B cell (primary cell): ENCODE results near the gene CHRD. TPM values are rescaled to one million over a fixed set of nuclear protein-coding genes. Genes with fewer than 3 reads are reported as not detected.

Source experiments
- ATAC-seq: fragments of 200-7000 bp; cut with Tn5 transposase; one replicate; pipeline ENCODE4 v1.10.0; 2021; ENCODE audit warnings: low read depth, mild to moderate bottlenecking, moderate number of reproducible peaks, moderate library complexity
- CTCF ChIA-PET: fragments of 350-600 bp; sonication (Branson Sonifier 250); formaldehyde crosslinking; loops from one replicate; lab custom pipeline; 2021; ENCODE audit warnings: antibody characterized with exemption, inconsistent platforms; lab: Charles Lee
- POLR2A ChIA-PET: fragments of 350-600 bp; sonication (Branson Sonifier 250); formaldehyde crosslinking; loops from one replicate; lab custom pipeline; 2021; ENCODE audit warnings: antibody characterized with exemption; lab: Charles Lee
- DNase-seq: peaks from one replicate; pipeline ENCODE4 v3.0.0; 2013
- H2AFZ ChIP-seq: 2 replicates; pipeline ENCODE4 v1.6.1; 2012; ENCODE audit warnings: mild to moderate bottlenecking, low read depth, low read length; ENCODE audit not compliant: insufficient read depth, poor library complexity, severe bottlenecking
- H3K27ac ChIP-seq, 2 donors: 1 replicate in 1 of 2; 2 replicates in 1 of 2; pipeline ENCODE4 v1.5.1; 2012 to 2013; ENCODE audit warnings: low read length in 2 of 2, mild to moderate bottlenecking in 2 of 2, moderate library complexity in 1 of 2
- H3K27me3 ChIP-seq, 4 experiments: fragments of 200-600 bp in 1 of 4; sonication (generic) in 1 of 4; replicated peaks in 1 of 4; 1 replicate in 2 of 4; 2 replicates in 2 of 4; pipeline versions ENCODE4 v1.6.1 to v1.7.0; 2013 to 2016; ENCODE audit warnings: low read length in 3 of 4, mild to moderate bottlenecking in 2 of 4, mixed read lengths in 1 of 4, moderate library complexity in 1 of 4; ENCODE audit not compliant: insufficient read depth in 4 of 4, control insufficient read depth in 3 of 4; ENCODE audit errors: control extremely low read depth in 1 of 4
- H3K36me3 ChIP-seq, 2 experiments: replicated peaks in 1 of 2; 1 replicate in 1 of 2; 2 replicates in 1 of 2; pipeline versions ENCODE4 v1.6.1 to v1.7.1; 2013; ENCODE audit warnings: low read length in 1 of 2; ENCODE audit not compliant: insufficient read depth in 2 of 2, control insufficient read depth in 1 of 2; ENCODE audit errors: control extremely low read depth in 1 of 2, extremely low read depth in 1 of 2
- H3K4me1 ChIP-seq, 2 donors: fragments of 200-600 bp in 1 of 2; sonication (generic) in 1 of 2; 1 replicate in 1 of 2; 2 replicates in 1 of 2; pipeline versions ENCODE4 v1.5.1 to v1.6.1; 2013 to 2017; ENCODE audit warnings: low read length in 2 of 2; ENCODE audit not compliant: control insufficient read depth in 2 of 2, insufficient read depth in 2 of 2
- H3K4me2 ChIP-seq: replicated peaks from 2 replicates; pipeline ENCODE3; 2012; ENCODE audit warnings: mild to moderate bottlenecking, low read depth, low read length; ENCODE audit not compliant: poor library complexity, severe bottlenecking
- H3K4me3 ChIP-seq, 5 experiments: fragments of 200-600 bp in 1 of 5; sonication (generic) in 1 of 5; 1 replicate in 3 of 5; 2 replicates in 2 of 5; pipeline versions ENCODE4 v1.5.1 to v1.7.0; 2011 to 2016; ENCODE audit warnings: low read length in 4 of 5, mild to moderate bottlenecking in 4 of 5, low read depth in 2 of 5, control low read depth in 1 of 5, moderate library complexity in 1 of 5; ENCODE audit not compliant: insufficient read depth in 1 of 5; ENCODE audit errors: control extremely low read depth in 1 of 5, extremely low read depth in 1 of 5
- H3K79me2 ChIP-seq: fragments of 200-600 bp; sonication (generic); one replicate; pipeline ENCODE4 v1.6.0; 2016; ENCODE audit warnings: low read length; ENCODE audit not compliant: control insufficient read depth, insufficient read depth
- H3K9ac ChIP-seq: fragments of 200-600 bp; sonication (generic); 2 replicates; pipeline ENCODE4 v1.6.1; 2017; ENCODE audit warnings: mild to moderate bottlenecking, low read length, moderate library complexity
- H3K9me3 ChIP-seq, 3 donors: one replicate each; pipeline versions ENCODE4 v1.6.1 to v1.7.1; 2013; ENCODE audit warnings: low read length in 2 of 3; ENCODE audit not compliant: control insufficient read depth in 2 of 3, insufficient read depth in 1 of 3; ENCODE audit errors: control extremely low read depth in 1 of 3
- H4K20me1 ChIP-seq: 2 replicates; pipeline ENCODE4 v1.6.0; 2012; ENCODE audit warnings: mild to moderate bottlenecking, low read length; ENCODE audit not compliant: insufficient read depth, control insufficient read depth, poor library complexity, severe bottlenecking
- H3K27ac Mint-ChIP-seq: one replicate; pipeline ENCODE4 v1.8.0; 2021; ENCODE audit warnings: mixed read lengths
- H3K27me3 Mint-ChIP-seq: one replicate; pipeline ENCODE4 v1.8.0; 2021; ENCODE audit warnings: mixed read lengths
- H3K4me1 Mint-ChIP-seq: one replicate; pipeline ENCODE4 v1.8.0; 2021; ENCODE audit warnings: mixed read lengths
- H3K4me3 Mint-ChIP-seq: one replicate; pipeline ENCODE4 v1.8.0; 2021; ENCODE audit warnings: mixed read lengths
- H3K9me3 Mint-ChIP-seq: one replicate; pipeline ENCODE4 v1.8.0; 2022; ENCODE audit warnings: mixed read lengths; ENCODE audit not compliant: insufficient read depth
- CTCF ChIP-seq: fragments of 200-600 bp; IDR thresholded peaks from one replicate; pipeline ENCODE4 v1.8.0; 2022; ENCODE audit warnings: antibody characterized with exemption, mild to moderate bottlenecking
- EZH2 ChIP-seq: IDR thresholded peaks from 2 replicates; pipeline ENCODE4 v1.6.1; 2012; ENCODE audit warnings: borderline replicate concordance, low read depth, mild to moderate bottlenecking, moderate library complexity, low read length; ENCODE audit not compliant: insufficient read depth, poor library complexity, severe bottlenecking
- WGBS: methylation state at CpG from one replicate; pipeline ENCODE4 v1.1.5; 2013; ENCODE audit warnings: missing lambda C conversion rate; ENCODE audit not compliant: insufficient coverage; 5-methylcytosine and 5-hydroxymethylcytosine counted together
- intact Hi-C: fragments of 100-400 bp; cut with micrococcal nuclease; formaldehyde crosslinking; loops from one replicate; pipeline ENCODE4 v1.10.0; 2022
- polyA plus RNA-seq: library from polyadenylated mRNA; depleted of rRNA; stranded (reverse); fragments of >200 nt; gene quantifications from 2 replicates; pipeline ENCODE4 v1.2.3, GENCODE V29; 2012
- total RNA-seq, 2 donors: library from RNA; stranded (reverse); fragments of 120-200 nt in 1 of 2; gene quantifications; 1 replicate in 1 of 2; 2 replicates in 1 of 2; pipeline versions ENCODE4 v1.2.3 to v1.2.4, GENCODE V29; 2013 to 2022

The CHRD gene
- total and polyA plus RNA-seq, 2 donors (not counting 1 experiment from before 2014, with no cell fraction given) = not detected

GRCh38 chr3:184409331-184409926, 29.6 kb downstream of the CHRD start:
- H3K4me1 Mint-ChIP-seq = no peaks in the 10 kb centered on the region
- WGBS = 95% methylated on average over 8 of the region's 8 CpGs
- intact Hi-C loops = no loop called here
- no peaks in the 10 kb centered on the region for H3K4me1 ChIP-seq
- CTCF ChIA-PET = interaction anchor here (0.9 to 1.5 kb wide), 2 partner anchors 9 to 104 kb away, joined by 3 read pairs; no protein-coding TSS in a partner anchor
- H4K20me1 ChIP-seq = no peaks in the 10 kb centered on the region
- ATAC-seq = no peak
- no peaks in the 10 kb centered on the region for H3K9me3 ChIP-seq
- no peak for DNase-seq
- TF ChIP-seq EZH2 (no peak), CTCF (no peak)
- H3K4me3 Mint-ChIP-seq = no peak overlapping the region
- H3K4me3 ChIP-seq = no peak overlapping the region
- peaks cover 11% of the 10 kb centered on the region for H3K27me3 Mint-ChIP-seq
- H3K27ac ChIP-seq = no peak overlapping the region
- H3K27me3 ChIP-seq = peaks cover 0 to 3% (median 0%) of the 10 kb centered on the region in 4 experiments
- H3K4me2 ChIP-seq = no peak overlapping the region
- H3K79me2 ChIP-seq = no peaks in the 10 kb centered on the region
- H3K27ac Mint-ChIP-seq = no peak overlapping the region
- no peak overlapping the region for H3K9ac ChIP-seq
- H3K9me3 Mint-ChIP-seq = no peaks in the 10 kb centered on the region
- H3K36me3 ChIP-seq = no peaks in the 10 kb centered on the region
- H2AFZ ChIP-seq = no peak overlapping the region
- POLR2A ChIA-PET = no interaction called here

GRCh38 chr3:184409946-184410500, 30.2 kb downstream of the CHRD start:
- Histone ChIP-seq H3K4me1 (no peaks in the 10 kb centered on the region), H3K9me3 (no peaks in the 10 kb centered on the region), H3K27ac (no peak overlapping the region), H3K79me2 (no peaks in the 10 kb centered on the region), H2AFZ (no peak overlapping the region), H3K4me2 (no peak overlapping the region), H3K9ac (no peak overlapping the region), H3K36me3 (no peaks in the 10 kb centered on the region), H3K27me3 (peaks cover 0 to 3% (median 0%) of the 10 kb centered on the region in 4 experiments), H3K4me3 (no peak overlapping the region), H4K20me1 (no peaks in the 10 kb centered on the region)
- no peaks in the 10 kb centered on the region for H3K9me3 Mint-ChIP-seq
- POLR2A ChIA-PET = no interaction called here
- DNase-seq (no peak), ATAC-seq (no peak)
- CTCF ChIA-PET = interaction anchor here (0.9 to 1.5 kb wide), 2 partner anchors 9 to 104 kb away, joined by 3 read pairs; no protein-coding TSS in a partner anchor
- H3K4me3 Mint-ChIP-seq = no peak overlapping the region
- 91% methylated on average over 9 of the region's 12 CpGs for WGBS
- H3K27me3 Mint-ChIP-seq = peaks cover 11% of the 10 kb centered on the region
- no peak overlapping the region for H3K27ac Mint-ChIP-seq
- no peak for TF ChIP-seq EZH2
- TF ChIP-seq CTCF = no peak
- intact Hi-C loops = no loop called here
- no peaks in the 10 kb centered on the region for H3K4me1 Mint-ChIP-seq
